Measurements from ENCODE around the gene IL5.

IL5 gene

DNA sequence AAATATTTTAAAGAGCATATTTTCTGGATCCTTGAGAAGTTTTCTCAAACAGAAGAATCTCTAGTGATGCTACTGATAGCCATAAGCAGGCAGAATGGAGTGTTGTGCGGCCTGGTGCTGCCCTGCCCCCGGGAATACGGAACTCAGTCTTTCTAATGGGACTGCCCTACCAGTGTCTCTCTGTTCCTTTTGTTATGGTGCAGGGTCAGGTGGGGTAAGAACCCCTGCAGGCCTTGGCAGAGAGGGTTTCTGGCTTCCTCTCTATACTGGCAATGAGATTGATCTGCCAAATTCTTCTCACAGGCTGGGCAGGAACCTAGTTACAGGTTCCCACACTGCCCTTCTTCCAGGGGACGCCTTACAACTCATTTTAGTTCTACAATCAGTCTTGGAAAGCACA is 2.6 kb downstream of the IL5 start:
- H3K4me1 ChIP-seq, result peaks cover 0 to 6% (median 0%) of the 10 kb centered on the region in 10 experiments; a peak in 2 of 20 replicates
- H3K27me3 ChIP-seq, result no peaks in the 10 kb centered on the region
- no peaks in the 10 kb centered on the region for H3K36me3 ChIP-seq
- TF ChIP-seq Cebpa-rat (IDR thresholded peaks at IDR 0.05), result no peak
- H3K27ac ChIP-seq, result no peak overlapping the region
- no peak overlapping the region for H3K4me3 ChIP-seq
- no peaks in the 10 kb centered on the region for H4K20me1 ChIP-seq
- H3K9ac ChIP-seq, result no peak overlapping the region
- no peak overlapping the region for H3K4me2 ChIP-seq
- H3K9me3 ChIP-seq (replicated peaks in 1 of 11), result no peaks in the 10 kb centered on the region

DNA sequence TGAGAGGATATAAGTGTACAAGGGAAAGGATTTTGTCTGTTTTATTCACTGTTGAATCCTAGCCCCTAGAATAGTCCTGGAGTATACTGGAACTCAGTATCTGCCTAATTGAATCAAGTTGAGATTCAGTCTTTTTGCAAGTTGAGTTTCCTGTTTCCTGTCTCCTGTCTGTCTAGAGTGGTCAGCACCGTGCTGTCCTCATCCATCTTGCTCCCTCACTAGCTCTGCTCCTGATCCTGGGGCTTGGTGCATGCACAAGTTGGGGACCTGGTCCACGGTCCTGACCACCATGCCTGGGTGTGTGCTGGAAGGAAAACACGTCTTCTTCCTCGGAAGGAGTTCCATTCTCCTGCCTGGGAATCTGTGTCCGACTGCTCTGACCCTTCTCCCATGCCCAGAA is 3.2 kb downstream of the IL5 start:
- Histone ChIP-seq H3K4me3 (no peak overlapping the region), H4K20me1 (no peaks in the 10 kb centered on the region), H3K4me1 (peaks cover 0 to 6% (median 0%) of the 10 kb centered on the region in 10 experiments; a peak in 2 of 20 replicates), H3K4me2 (0 out of 22 replicates have a peak overlapping the region, but pooled peaks of 1 of the 11 experiments have one; percentile 12), H3K9me3 (replicated peaks in 1 of 11) (no peaks in the 10 kb centered on the region), H3K27me3 (no peaks in the 10 kb centered on the region), H3K36me3 (no peaks in the 10 kb centered on the region), H3K9ac (no peak overlapping the region), H3K27ac (no peak overlapping the region)
- TF ChIP-seq Cebpa-rat (IDR thresholded peaks at IDR 0.05), result no peak

DNA sequence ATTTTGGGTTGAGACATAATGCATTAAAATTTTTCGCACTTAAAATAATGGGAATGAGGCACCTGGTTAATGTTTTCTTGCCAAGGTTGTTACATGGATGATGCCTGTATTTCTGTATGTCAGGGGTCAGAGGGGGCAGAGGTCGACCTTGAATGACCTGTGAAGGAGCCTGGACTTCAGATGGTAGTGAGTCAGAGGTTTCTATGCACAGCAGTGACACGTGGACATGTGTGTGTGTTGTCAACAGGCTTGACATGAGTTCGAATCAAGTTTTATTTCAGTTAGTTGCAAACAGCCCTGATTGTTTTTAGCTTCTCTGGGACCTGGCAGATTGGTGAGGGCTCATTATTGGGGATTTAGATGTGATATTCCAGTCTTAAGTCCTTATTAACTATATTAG is 3.6 kb downstream of the IL5 start:
- Histone ChIP-seq H3K4me1 (peaks cover 0 to 6% (median 0%) of the 10 kb centered on the region in 10 experiments; a peak in 2 of 20 replicates), H3K9ac (no peak overlapping the region), H3K27me3 (no peaks in the 10 kb centered on the region), H3K4me2 (0 out of 22 replicates have a peak overlapping the region, but pooled peaks of 1 of the 11 experiments have one; percentile 12), H3K27ac (no peak overlapping the region), H4K20me1 (no peaks in the 10 kb centered on the region), H3K36me3 (no peaks in the 10 kb centered on the region), H3K4me3 (no peak overlapping the region), H3K9me3 (replicated peaks in 1 of 11) (no peaks in the 10 kb centered on the region)
- TF ChIP-seq Cebpa-rat (IDR thresholded peaks at IDR 0.05), result no peak

GRCh38 chr5:132530946-132531345 is 12.4 kb downstream of the IL5 start:
- Histone ChIP-seq H3K27me3 (no peaks in the 10 kb centered on the region), H3K9ac (no peak overlapping the region), H3K27ac (no peak overlapping the region), H3K36me3 (no peaks in the 10 kb centered on the region), H4K20me1 (no peaks in the 10 kb centered on the region), H3K4me2 (no peak overlapping the region), H3K4me3 (no peak overlapping the region), H3K9me3 (replicated peaks in 1 of 11) (no peaks in the 10 kb centered on the region), H3K4me1 (peaks cover 24 to 39% (median 37%) of the 10 kb centered on the region in 10 experiments)
- TF ChIP-seq Cebpa-rat (IDR thresholded peaks at IDR 0.05), result no peak

DNA sequence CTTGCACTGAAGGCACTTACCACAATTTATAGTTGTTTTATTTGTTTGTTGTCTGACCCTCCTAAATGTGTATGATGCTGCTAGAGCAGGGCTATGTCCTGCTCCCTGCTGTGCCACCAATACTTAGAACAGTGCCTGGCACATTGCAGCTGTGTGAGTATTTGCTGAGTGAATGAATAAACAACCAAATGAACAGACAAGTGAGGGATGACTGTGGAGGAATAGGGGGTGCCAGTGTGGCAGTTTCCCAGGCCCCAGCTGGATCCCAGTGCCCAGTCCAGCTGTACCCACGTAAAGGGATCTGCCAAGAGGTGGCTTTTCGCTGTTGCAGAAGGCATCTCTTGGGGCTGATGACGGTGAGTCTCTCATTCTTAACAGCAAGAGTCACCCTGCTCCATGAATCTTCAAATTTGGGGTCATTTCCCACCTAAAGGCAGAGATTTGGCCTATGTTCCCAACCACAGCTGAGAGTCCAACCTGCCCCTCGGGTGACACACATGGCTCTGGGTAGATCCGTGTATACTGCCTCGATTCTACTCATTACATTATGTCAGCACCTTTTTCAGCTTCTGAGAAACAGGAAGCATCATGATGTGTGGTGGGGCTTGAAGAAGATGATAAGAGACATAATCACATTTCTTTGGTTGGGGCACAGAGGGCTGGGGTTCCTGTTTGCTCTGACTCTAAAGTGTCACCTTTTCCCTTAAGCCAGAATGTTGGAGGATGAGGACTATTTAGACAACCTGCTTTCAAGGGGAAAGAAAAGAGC is 14.3 kb downstream of the IL5 start:
- Histone ChIP-seq H3K4me1 (peaks cover 34 to 57% (median 53%) of the 10 kb centered on the region in 10 experiments), H3K4me2 (peak overlapping the region; percentile 34 to 84 (median 58); a peak in 21 of 22 replicates), H3K4me3 (no peak overlapping the region), H3K9ac (no peak overlapping the region), H3K27ac (peak overlapping the region in 1 of 11 experiments; percentile 0; a peak in 2 of 22 replicates), H3K27me3 (no peaks in the 10 kb centered on the region), H4K20me1 (no peaks in the 10 kb centered on the region), H3K9me3 (replicated peaks in 1 of 11) (peaks cover 10 to 12% (median 10%) of the 10 kb centered on the region in 11 experiments), H3K36me3 (peaks cover 0 to 6% (median 0%) of the 10 kb centered on the region in 11 experiments; a peak in 1 of 22 replicates)
- no peak for TF ChIP-seq Cebpa-rat (IDR thresholded peaks at IDR 0.05)

DNA sequence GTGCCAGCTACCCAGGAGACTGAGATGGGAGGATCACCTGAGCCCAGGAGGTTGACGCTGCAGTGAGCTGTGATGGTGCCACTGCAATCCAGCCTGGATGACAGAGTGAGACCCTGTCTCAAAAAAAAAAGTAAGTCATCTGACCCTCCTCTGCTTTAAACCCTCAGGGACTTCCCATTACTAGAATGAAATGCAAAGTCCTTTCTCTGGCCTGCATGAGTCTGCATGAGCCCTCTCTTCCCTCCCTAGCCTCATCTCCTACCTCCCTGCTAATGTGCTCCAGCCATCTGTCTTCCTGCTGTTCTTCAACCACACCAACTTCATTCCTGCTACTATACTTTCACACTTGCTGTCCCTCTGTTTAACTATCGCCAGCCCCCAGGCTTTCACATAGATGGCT is 15.3 kb downstream of the IL5 start:
- TF ChIP-seq Cebpa-rat (IDR thresholded peaks at IDR 0.05), result no peak
- Histone ChIP-seq H3K9ac (no peak overlapping the region), H3K4me1 (peaks cover 34 to 57% (median 53%) of the 10 kb centered on the region in 10 experiments), H3K4me3 (no peak overlapping the region), H3K27ac (no peak overlapping the region), H4K20me1 (no peaks in the 10 kb centered on the region), H3K9me3 (replicated peaks in 1 of 11) (peaks cover 20 to 22% (median 21%) of the 10 kb centered on the region in 11 experiments), H3K27me3 (no peaks in the 10 kb centered on the region), H3K36me3 (peaks cover 0 to 9% (median 0%) of the 10 kb centered on the region in 11 experiments; a peak in 1 of 22 replicates), H3K4me2 (peak overlapping the region in 7 of 11 experiments; percentile 11 to 84 (median 64); a peak in 11 of 22 replicates)

DNA sequence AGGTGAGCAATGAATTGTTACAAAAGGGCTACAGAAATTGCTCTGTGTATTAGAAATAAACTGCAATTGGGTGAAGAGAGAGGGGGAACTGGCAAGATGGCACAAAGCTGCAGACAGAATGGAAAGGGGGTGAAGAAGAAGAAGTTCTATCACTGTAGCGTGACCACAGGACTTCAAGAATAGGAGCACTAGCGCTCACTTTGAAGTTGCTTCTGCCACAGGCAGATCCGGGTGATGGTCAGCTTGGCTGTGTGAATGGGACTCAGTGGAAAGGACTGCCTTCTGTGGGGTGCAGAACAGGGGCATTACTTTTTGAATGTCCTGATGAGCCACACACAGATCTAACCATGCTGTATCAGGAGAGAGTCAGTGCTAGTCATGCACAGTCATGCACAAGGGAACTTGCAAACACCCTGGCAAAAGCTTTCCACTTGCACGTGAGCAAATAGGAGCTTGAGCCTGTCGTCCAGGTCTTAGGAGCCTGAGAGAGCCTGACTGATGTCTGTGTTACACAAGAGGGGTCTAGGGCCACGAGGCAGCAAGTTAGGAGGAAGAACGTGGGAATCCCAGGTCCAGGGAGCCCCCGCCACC is 16.3 kb downstream of the IL5 start:
- TF ChIP-seq Cebpa-rat (IDR thresholded peaks at IDR 0.05), result no peak
- Histone ChIP-seq H3K4me2 (peak overlapping the region; percentile 45 to 84 (median 70)), H4K20me1 (no peaks in the 10 kb centered on the region), H3K27me3 (no peaks in the 10 kb centered on the region), H3K9me3 (replicated peaks in 1 of 11) (peaks cover 25 to 32% (median 30%) of the 10 kb centered on the region in 11 experiments), H3K27ac (no peak overlapping the region), H3K4me3 (no peak overlapping the region), H3K36me3 (peaks cover 0 to 9% (median 0%) of the 10 kb centered on the region in 11 experiments; a peak in 1 of 22 replicates), H3K9ac (0 out of 22 replicates have a peak overlapping the region, but pooled peaks of 1 of the 11 experiments have one; percentile 3), H3K4me1 (peaks cover 34 to 57% (median 53%) of the 10 kb centered on the region in 10 experiments)

DNA sequence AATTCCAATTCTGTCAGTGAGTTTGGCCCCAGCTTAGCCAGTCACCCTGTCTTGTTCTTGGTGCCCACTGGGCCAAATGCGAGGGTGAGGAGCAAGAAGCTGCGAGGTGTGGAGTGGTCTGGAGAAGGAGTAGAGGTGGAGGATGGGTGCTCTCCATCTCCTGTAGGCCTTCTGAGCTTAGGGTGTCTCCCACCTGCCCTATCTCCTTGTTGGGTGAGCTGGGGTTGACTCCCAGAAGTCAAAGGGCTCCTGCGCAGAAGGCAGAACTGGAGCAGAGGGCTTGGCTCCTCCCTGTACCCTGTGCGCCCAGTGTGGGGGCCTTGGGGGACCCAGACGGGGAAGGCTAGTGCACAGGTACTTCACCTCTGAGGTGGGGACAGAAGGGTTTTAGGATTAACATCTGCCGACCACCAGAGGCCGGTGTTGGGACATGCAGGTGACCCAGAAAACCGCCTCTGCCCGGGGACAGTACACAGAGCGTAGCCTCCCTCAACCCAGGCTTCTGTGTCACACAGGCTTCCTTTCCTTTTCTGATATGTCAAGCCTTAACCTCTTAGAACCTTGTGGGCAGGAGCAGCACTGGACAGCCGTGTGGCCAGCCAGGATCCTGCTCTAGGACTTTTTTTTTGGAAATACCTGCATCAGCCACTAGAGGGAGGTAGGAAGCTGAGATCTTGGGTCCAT is 16.9 kb downstream of the IL5 start:
- H3K9ac ChIP-seq, result 0 out of 22 replicates have a peak overlapping the region, but pooled peaks of 2 of the 11 experiments have one; percentile 0 to 3
- H3K4me1 ChIP-seq, result peaks cover 34 to 57% (median 53%) of the 10 kb centered on the region in 10 experiments
- H3K27ac ChIP-seq, result peak overlapping the region in 2 of 11 experiments; percentile 50 to 65; a peak in 1 of 22 replicates
- H4K20me1 ChIP-seq, result no peaks in the 10 kb centered on the region
- no peaks in the 10 kb centered on the region for H3K27me3 ChIP-seq
- peak overlapping the region; percentile 45 to 84 (median 70) for H3K4me2 ChIP-seq
- H3K4me3 ChIP-seq, result no peak overlapping the region
- peaks cover 28 to 38% (median 36%) of the 10 kb centered on the region in 11 experiments for H3K9me3 ChIP-seq (replicated peaks in 1 of 11)
- H3K36me3 ChIP-seq, result peaks cover 0 to 9% (median 0%) of the 10 kb centered on the region in 11 experiments; a peak in 1 of 22 replicates
- TF ChIP-seq Cebpa-rat (IDR thresholded peaks at IDR 0.05), result no peak

All from BLaER1 treated with 17β-estradiol and CSF1 and Interleukin-3, amounts not matched to agents 10 nM and 100 nM (cell line).